ENCODE measurements around the gene TEX29.

The TEX29 gene

DNA sequence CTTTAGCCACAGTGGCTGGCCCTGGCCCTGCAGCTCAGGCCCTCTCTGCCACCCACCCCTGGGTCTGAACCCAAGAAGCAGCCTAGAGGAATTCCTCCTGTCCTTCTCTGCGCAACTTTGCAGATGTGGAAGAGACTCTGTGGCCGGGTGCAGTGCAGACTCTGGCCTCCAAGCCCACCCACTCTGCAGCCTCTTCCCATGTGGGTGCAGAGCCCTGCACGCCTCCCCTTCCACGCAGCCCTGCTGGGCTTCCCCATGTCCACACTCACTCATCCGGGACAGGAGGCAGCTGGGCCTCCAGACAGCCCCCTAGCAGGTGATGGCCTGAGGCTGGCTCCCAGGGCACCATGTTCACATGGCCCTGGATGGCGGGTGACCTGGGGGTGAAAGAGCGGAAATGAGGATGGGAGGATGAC lies 2.5 kb downstream of the TEX29 start:
- no peak for DNase-seq

DNA sequence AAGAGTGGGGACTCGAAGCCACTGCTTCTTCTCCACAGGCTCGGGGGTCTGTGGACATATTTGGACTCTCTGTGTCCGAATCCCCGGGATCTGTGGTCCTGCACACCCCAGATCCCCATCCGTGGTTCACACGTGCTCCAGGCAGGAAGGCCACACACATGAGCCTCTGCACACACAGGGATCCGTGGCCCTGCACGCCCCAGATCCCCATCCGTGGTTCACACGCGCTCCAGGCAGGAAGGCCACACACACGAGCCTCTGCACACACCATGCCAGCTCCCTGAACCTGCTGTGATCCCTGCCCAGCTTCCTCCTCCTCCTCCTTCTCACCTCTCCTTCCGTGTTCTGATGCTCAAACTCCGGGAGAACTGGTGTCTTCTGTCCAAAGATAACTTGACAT lies 3.1 kb downstream of the TEX29 start:
- no peak for DNase-seq

DNA sequence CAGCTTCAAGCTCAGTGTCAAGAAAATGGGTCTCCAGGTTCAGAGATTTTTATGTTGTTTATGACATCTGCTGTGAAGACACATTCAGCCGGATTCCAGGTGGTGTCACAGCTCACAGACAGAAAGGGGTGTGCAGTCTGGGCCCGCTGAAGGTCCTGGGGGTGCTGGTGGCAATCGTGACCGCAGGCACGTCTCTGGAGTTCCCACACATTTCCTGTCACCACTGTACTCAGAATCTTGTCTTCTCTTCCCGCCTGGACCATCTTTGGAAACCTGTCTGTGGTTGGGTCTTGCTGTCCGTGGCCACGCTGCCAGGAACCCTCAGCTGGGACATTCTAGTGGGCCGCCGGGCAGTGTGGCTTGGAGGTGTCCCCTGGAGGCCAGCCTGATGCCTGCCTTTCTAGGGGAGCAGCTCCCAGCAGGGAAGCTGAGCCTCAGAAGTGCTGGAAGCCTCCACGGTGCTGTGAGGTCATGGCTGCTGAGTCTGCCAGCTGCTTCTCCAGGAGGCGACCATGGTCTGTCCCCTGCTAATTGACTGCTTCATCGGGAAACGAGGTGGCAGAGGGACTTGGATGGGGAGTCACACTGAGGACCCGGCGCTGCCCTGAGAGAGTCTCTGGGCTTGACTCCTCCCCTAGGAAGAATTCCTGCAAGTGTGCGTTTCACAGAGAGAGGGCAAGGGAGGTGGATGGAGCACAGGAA lies 3.7 kb downstream of the TEX29 start:
- DNase-seq = peak in 1 of 5 experiments; percentile 30

DNA sequence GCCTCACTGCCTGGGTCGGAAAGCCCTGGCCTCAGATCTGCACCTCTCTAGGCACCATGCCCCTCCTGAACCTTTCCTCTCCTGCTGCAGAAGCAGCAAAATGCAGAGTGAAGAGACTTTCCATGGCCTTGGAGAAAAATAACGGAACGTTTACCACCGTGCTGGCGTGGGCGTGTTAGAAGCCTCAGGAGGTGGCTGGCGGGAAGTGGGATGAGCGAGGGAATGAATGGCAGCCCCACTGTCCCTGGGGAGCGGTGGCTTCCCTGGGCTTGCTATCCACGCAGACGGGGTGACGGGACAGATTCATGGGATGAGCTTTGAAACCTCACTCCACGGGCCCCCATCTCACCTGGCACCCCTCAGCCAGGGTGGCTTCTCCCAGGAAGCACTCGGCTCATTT lies 4.3 kb downstream of the TEX29 start:
- no peak for DNase-seq

DNA sequence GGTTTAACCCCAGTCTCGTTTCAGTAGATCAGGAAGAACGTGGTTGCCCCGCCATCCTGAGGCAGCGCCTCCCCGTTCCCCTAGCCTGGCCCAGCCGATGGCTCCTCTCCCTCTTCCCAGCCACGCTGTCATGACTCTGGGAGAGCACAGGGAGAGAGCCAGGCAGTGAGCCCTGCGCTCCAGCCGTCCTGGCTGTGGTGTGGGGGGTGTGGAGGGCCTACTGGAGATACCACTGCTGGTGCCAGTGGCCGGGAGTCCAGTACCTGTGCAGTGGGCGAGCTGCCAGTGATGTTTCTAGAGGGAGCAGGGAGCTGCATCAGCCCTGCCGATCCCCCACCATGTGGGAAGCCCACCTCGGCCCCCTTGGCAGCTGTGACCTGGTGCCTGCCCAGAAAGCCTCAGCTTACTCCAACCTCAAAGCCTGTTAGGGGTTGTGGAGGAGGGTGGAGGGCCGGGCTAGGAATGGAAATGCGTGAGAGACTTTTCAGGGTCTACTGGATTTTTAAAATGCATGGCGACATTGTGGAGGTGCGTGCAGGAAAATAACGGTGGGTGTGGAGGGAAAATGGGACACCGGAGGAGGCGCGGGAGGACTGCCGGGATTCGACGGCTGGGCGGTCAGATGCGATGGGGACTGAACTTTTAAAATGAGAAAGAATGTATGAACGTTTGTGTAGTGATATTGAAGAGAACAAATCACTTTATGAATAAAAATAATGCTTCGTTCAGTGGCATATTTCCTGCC lies 4.9 kb downstream of the TEX29 start:
- no peak for DNase-seq

DNA sequence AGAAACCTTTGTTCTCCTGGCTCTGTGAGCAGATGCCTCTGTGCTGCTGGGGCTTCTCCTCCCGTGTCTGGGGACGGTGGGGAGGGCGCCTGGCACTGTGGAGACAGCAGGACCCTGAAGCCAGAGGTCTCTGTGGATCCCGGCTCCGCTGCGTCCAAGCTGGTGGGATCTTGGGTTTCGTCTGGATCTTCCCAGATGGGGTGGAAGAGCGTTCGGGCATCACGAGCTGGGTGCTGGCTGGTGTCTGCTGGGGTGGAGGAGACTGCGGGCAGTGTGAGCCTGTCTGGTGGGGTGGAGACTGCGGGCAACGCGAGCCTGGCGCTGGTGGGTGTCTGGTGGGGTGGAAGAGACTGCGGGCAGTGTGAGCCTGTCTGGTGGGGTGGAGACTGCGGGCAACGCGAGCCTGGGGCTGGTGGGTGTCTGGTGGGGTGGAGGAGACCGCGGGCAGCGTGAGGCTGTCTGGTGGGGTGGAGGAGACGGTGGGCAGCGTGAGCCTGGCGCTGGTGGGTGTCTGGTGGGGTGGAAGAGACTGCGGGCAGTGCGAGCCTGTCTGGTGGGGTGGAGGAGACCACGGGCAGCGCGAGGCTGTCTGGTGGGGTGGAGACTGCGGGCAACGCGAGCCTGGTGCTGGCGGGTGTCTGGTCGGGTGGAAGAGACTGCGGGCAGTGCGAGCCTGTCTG lies 5.6 kb downstream of the TEX29 start:
- DNase-seq = no peak

DNA sequence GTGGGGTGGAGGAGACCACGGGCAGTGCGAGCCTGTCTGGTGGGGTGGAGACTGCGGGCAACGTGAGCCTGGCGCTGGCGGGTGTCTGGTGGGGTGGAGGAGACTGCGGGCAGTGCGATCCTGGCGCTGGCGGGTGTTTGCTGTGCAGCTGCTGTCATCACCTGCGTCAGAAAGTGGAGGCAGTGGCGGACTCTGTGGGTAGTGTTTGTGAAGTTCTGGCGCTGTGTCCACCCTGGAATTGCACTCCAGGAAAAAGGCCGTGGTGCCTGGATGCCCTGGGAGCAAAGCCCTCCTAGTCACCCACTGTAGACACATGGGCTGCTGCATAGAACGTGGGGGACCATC lies 6.2 kb downstream of the TEX29 start:
- DNase-seq = no peak

DNA sequence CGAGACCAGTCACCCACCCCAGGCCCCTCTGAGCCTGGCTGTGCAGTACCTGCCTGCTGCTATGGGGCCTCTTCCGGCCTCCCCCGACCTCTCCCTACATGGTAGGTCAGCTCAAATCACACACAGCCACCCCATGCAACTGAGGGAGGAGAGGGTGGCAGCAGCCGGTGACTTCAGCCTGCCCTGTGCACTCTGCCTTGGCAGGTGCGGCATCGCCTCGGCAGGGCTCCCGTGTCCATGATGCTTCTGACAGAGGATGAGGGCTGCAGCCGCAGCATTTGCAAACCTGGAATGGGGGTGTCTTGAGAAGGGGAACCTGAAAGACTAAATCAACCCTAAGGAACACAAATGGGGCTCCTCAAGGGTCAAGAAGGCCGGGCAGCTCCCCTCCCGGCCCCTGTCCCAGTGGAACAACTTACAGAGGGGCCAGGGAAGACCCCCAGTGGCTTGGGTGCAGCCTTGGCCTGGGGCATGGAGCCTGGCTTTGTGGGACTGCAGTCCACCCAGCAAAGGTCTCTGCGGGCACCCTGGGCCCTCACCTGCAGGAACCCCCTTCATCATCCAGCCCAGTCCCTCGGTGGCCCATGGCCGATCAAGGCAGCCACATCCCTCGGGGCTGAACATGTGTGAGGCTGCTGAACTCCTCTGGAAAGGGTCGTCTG lies 6.7 kb downstream of the TEX29 start:
- DNase-seq = no peak

DNA sequence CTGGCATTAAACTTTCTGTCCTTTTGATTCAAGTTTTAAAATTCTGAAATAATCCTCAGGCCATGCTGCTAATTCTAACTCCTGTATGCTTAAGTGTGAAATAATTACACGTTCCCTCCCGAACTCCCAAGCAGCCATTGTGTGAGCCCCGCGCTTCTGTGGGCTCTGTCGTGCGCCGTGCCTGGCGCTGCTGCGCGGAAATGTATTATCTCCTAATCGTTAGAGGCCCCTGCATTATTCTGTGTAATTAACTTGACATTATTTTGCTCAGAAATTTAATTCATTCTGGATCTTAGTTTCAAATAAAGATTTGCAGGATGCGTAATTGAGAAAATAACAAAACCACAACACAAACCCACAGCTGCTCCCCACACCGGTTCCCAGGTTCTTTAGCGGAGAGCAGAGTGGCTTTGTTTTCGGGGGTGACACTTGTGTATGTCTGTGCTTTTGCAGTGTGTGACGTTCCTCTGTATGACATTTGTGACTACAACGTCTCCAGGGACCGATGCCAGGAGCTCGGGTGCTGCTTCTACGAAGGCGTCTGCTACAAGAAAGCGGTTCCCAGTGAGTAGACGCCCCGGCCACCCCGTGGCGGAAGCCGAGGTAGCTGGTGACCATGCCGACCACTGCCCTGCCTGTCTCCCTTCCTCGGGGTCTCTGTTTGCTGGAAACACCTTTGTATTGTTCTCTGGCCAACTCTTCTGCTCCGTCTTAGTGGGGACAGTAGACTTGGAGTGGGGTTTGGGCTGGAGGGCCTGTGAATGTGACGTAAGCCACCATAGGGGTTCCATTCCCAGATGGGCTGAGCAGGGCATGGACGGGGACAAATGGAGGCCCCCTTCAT lies 7.5 kb downstream of the TEX29 start:
- DNase-seq = no peak

DNA sequence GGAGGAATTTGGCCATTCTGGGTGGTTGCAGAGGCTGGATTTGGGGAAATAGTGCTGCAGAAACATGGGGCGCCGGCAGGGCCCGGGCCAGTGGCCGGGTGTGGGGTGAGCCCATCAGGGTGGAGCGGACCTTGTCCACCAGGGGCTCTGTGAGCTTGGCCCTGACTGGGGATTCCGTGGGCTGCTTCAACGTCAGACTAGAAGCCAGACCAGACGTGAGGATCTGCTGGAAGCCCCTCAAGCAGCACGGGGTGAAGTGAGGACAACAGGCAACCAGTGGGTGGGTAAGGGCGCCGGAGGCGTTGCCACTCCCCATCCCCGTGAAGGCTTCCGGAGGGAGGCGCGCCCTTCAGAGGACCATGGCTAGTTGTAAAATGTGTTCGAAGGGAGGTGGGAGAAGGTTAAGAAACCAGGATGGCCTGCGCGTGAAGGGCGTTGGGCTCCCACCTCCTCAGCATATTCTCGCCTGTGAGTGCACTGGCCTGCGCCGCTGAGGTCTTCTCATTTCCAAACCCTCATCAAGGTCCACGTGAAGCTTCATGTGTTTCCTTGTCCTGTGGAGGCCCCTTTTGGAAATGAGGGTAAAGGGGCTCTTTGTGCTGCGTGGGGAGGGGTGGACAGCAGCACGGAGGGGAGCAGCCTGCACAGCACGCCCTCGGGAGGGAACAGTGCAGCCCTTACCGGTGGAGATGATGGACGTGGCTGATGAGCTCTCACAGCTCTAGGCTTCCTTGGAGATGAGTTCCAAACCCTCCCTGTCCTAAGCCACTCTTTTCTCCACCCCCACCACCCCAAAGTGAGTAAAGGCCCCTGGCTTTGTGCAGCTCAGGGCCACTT lies 8.3 kb downstream of the TEX29 start:
- no peak for DNase-seq

DNA sequence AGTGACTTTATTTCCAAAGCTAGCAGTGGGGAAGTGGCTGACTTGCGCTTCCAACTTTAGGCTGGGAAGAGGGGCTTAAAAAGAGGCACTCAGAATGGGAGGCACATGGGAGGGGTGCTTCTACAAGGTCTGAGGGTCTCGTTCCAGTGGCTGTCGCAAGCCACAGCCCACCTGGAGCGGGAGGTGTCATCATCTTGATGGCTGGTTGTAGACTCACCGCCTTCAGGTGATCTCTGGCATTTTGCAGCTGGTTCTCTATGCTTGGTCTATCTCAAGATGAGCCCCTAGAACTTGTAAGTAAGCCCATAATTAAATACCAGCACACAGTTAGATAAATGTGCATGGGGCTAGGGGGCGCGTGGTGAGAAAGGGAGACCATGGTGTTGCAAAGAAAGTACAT lies 9.2 kb downstream of the TEX29 start:
- DNase-seq = no peak

DNA sequence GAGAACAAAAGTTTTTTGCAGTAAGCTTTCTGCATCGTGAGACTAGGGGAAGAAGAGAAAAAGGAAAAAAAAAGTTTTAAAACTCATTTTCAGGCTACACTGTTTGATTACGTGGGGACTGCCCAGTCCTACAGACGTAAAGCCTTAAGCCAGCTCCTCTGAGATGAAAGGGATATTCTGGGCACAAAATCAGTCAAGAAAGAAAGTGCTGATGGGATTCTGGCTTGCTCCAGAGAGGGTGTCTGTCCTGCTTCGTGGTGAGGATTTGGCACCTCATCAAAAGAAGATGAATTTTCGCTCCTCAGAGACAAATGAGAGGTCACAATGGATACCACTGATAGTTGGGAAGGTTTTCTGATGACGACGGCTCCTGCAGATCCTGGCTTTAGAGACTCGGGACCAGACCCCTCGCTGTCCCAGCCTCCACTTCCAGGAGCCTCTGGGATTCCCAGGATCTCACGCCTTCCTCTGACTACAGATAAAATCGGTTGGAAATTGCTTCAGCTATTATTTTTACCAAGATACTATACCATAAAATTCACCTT lies 9.7 kb downstream of the TEX29 start:
- no peak for DNase-seq

DNA sequence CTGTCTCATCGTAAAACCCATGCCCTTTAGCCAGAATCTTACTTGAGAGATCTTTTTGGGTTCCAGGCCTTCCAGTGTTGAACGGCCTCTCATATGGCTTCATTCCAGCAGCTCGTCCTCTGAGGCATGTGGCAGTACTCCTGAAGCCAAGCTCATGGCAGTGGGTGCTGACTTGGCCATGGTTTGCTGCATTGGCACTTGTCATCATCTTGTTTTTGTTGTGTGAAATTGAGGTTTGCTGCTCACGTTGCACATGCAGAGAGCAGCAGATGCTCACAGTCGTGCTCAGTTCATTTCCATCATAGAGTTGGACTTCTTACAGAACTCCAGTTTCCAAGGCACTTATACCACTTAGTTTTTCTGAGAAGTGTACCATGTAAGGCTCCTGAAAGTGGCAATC lies 14.9 kb downstream of the TEX29 start:
- DNase-seq = no peak

DNA sequence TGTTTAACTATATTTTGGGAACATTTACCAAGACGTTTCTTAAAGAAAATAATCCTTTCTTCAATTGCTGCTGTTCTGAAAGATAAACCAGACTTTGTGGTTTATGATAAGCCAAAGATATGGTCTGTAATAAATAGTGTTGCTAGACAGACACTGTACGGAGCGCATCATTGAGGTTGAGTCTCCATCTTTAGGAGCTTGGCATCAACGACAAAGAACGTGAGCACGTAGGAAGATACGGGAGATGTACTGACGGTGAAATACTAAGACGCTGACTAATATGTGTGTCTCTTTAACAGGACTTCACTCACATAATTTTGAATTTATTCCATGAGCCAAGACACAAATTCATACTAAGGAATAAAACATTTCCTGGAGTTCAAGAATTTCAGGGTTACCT lies 16.2 kb downstream of the TEX29 start:
- no peak for DNase-seq

DNA sequence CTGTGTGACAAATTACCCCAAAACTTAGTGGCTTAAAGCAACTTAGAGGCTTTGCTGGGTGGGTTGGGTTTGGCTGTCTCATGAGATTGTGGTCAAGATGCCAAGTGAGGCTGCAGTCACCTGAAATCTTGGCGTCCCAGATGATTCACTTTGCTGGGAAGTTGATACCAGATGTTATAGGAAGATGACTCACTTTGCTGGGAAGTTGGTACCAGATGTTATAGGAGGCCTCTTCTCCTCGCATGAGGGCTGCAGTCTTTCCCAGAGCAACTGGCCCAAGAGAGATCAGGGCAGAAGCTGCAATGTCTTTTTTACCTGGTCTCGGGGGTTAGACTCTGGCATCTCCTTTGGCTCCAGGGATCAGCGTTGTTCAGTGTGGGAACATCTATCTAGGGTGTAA lies 16.8 kb downstream of the TEX29 start:
- DNase-seq = no peak

DNA sequence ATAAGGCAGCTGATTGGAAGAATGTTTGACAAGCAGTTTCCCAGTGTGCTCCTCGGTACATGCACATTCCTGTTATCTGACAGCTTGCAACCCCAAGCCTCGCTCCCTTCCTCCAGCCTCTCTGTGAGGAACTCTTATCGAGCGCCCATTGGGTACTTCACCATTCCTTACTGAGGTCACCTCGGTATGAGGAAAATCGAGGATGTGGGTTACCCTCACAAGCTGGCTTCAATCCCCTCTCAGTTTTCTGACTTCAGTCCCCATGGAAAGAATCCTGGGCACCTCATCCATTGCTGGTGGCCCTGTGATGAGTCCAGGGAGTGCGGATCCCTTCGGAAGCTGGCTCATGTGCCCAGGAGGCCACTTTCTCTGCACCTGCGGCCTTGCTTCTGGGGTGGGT lies 17.3 kb downstream of the TEX29 start:
- no peak for DNase-seq

DNA sequence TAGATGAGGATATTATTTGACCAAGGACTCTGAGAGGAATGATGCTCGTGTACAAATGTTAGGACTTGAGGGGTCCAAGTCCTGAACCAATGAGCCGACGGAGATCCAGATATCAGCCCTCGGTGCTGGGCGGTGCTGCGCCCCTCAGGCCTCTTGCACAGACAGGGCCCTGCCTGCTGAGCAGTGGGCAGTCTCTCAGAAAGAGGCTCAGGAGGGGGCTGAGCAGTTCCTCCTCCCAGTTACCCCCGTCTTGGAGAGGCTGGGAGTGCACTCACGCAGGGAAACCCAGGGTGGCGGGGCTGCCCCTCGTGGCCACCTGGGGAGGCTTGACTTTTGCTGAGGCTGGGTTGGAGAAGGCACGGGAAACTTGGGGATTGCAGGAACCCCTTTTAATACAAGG lies 18.4 kb downstream of the TEX29 start:
- DNase-seq = no peak

DNA sequence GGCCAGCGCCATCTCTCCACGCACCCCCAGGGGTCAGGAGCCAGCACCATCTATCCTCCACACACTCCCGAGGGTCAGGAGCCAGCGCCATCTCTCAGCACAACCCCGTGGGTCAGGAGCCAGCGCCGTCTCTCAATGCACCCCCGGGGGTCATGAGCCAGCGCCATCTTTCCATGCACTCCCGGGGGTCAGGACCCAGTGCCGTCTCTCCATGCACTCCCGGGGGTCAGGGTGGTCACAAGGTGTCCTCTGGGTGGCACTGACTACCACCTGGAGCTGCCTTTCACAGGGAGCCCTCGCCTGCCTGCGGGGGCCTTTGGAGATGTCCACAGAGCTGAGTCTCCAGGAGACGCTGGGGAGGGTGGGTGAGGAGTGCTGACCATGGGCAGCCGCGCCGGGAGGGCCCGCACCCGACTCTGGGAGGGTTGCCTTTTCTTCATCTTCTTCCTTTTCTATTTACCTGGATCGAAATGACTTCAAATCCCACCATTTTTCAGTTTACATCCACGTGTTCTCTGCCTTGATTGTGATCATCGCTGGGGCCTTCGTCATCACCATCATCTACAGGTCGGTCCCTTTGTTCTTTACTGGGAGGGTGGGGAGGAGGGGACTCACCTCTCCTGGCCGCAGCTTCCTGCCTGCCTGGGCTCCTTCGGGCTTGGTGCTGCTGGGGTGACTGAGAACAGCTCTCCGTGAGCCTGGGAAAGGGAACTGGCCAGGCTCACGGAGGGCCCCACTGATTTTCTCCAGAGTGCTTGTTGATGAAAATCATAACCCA lies 19.1 kb downstream of the TEX29 start:
- DNase-seq = no peak

DNA sequence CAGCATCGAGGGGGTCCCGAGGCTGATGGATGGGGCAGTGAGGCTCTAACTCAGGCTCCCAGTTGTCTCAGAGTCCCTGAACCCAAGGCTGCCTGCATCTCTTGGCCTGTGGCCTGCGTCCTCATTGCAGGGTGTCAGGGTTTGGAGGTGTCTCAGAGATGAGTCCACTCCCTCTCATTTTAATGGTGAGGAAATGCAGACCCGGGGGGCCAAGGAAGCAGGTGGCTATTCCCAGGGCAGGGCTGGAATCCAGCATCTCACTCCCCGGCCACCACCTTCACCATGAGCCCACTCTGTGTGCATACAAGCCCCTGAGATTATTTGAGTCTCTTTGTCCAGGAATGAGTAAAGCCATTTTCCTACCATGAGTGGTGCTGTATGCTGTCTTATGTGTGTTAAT lies 21.4 kb downstream of the TEX29 start:
- no peak for DNase-seq

DNA sequence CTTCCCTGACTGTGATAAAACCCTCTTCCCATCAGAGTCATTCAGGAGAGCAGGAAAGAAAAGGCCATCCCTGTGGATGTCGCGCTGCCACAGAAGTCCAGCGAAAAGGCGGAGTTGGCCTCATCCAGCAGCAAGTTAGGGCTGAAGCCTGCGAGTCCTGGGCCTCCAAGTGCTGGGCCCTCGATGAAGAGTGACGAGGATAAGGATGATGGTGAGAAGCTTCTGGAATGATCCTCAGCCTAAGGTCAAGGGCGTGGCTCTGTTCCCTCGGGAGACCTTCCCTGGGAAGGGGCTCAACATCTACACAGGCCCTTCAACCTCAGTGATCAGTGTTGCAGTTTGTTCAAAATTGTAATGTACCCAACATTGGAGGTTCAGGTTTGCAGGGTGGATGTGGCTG lies 22.3 kb downstream of the TEX29 start:
- DNase-seq = no peak

Measured in T-helper 2 cell (primary cell).